ENCODE results near the gene MVB12A.

GRCh38 chr19:17448131-17448967 is 28.5 kb downstream of the MVB12A start, which contains the start of gene TMEM221:
- peak; percentile 17 to 53 (median 24) for TF ChIP-seq CTCF (IDR thresholded peaks at IDR 0.05)
- no peak for TF ChIP-seq POLR2A (IDR thresholded peaks at IDR 0.05)
